GM18507 (cell line): ENCODE measurements around the gene ASCC2.
A peak's percentile ranks its signal among the peaks of the same experiment; 100 is the strongest.

ENCODE experiments used
- DNase-seq: peaks from one replicate; pipeline ENCODE4 v3.0.0; 2011; ENCODE audit warnings: low read depth; ENCODE audit not compliant: insufficient read length; ENCODE audit errors: extremely low spot score
- FAIRE-seq: peaks from 2 replicates; lab custom pipeline; 2011; peaks lifted over from hg19 to GRCh38; lab: Jason Lieb, UNC

Gene ASCC2

DNA sequence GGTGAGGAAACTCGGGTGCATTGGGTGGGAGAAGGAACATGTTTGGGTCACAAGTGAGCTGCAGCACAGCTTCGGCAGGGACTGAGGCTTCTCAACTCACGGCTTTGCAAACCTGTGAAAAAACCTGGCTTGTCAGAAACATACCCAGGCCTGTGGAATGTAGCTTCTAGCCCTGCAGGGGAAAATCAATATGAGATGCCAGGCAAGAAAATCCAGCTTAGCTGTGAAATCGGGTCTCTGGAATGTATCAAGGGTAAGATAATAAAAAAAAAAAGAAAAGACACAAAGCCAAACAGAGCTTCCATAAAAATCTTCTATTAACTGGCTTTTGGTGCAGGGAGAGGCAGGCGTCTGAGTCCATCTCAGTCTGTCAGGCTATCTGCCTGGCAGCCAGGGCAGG lies 42.4 kb downstream of the ASCC2 start:
- DNase-seq: no peak
- no peak for FAIRE-seq

DNA sequence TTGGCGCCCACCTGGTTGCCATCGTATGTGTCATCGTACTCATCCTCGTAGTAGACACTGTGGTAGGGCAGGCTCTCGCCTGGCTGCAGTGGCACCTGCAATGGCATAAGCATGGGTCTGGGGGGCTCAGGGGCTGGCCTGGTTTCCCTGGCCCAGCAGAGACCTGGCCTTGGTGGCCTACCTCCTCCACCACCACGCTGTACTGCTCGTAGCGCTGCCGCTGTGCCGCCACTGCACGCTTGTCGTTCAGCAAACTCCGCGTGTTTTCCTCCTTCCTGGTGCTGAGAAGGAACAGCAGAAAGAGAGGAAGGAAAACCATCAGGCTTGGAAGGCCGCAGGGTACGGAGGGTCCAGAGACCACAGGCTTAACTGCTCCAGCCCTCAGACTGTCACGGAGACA lies 44.7 kb downstream of the ASCC2 start:
- FAIRE-seq: no peak
- DNase-seq: no peak

DNA sequence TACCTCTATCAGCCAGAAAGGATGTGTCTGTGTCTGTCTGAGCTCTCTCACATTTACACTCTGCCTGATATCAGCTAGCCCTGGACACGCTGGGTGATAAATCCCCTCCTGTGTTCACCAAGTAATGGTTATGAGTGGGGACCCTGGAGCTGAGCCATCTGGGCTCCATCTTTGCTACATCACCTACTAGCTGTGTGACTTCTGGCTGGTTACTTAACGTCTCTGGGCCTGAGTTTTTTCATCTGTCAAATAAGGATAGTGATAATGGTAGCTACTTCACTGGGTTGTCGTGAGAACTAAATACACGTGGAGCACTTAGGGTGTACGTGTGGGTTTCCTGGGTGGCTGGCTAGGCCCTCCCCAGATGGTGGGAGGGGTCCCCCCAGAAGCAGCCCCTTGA lies 48.0 kb downstream of the ASCC2 start:
- DNase-seq (no peak), FAIRE-seq (no peak)

DNA sequence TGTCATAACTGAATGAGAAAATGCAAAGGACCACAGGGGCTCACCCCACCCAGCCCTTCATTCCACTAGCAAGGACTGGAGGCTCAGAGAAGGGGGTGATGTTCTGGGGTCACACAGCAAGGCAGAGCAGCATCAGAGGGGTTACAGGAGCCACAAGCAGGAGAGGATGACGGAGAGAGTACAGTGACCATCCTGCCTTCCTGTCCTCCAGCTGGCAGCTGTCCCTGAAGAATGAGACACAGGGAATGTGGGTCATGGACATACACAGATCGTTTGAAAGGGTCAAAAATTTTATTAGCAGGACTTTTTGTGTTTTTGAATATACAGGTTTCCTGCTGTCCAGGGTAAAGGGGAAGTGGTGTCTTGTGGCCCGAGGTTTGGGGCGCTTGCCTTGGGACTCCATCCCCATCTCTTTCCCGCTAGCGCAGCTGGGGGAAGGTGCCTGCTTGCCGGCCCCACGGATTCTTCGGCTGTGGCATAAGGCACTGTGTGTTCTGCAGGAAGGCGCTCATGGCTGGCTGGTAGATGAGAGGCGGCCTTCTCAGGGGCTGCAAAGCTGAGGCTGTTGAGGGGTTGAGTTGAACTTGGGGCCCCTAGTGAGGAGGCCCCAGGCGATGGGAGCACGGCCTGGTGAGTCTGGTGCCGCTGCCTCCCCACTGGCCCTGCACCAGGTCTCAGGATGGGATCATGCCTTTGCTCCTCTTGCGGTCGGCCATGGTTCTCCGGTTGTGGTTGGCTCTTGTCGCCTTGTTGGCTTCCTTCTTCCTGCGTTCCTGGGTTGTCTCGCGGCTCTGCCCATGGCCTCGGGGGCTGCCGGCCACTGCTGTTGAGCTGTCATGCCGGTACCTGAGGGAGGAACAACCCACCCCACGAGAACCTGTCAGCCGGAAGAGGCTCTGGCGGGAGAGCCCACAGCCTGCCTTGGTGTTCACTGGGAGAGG lies 49.5 kb downstream of the ASCC2 start:
- DNase-seq (no peak), FAIRE-seq (no peak)

DNA sequence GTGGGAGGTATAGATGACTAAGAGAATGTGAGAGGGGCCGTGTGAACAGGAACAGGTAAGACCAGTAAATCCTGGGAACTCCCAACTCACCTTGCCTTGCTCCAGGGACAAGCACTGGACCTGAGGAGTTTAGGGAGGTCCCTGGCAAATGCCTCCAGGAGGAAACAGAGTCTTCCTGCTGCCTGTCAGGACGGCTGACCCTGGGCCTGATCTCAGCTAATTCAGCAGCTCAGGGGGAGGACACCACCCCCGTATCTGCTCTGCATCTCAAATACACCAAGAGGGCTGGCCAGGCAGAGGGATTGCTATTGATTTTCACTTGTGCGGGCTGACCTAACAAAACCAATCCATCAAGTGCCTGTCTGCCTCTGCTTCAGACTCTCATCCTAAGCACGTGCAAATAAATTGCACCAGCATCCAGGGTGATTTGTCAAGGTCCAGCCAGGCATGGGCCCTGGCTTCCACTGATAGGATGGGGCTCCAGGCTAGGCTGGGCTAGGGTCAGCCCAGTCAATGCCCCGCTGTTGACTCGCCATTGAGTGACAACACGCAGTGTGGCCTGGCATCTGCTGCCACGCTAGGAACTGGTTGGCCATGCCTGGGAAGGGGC lies 50.6 kb downstream of the ASCC2 start:
- DNase-seq: no peak

DNA sequence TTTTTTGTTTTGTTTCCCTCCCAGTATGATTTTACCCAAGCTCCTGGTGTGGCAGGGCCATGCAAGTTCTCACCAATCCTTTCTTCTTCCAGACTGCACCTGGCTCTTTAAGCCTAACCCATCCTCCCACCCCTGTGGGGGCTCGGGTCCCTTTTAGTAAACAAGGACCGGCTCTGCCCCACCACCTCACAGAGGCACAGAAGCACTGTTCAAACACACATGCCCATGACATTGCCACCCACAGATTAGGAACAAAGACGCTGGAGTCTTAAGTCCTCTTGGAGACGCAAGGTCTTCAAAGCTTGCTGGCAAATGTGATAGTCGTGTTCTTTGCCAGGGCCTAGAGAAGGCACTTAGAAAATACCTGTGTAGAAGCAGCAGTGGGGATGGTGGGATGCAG lies 52.0 kb downstream of the ASCC2 start:
- DNase-seq: no peak
- no peak for FAIRE-seq

More for the DNA sequence above, 50.6 kb downstream of the ASCC2 start:
- FAIRE-seq: no peak

DNA sequence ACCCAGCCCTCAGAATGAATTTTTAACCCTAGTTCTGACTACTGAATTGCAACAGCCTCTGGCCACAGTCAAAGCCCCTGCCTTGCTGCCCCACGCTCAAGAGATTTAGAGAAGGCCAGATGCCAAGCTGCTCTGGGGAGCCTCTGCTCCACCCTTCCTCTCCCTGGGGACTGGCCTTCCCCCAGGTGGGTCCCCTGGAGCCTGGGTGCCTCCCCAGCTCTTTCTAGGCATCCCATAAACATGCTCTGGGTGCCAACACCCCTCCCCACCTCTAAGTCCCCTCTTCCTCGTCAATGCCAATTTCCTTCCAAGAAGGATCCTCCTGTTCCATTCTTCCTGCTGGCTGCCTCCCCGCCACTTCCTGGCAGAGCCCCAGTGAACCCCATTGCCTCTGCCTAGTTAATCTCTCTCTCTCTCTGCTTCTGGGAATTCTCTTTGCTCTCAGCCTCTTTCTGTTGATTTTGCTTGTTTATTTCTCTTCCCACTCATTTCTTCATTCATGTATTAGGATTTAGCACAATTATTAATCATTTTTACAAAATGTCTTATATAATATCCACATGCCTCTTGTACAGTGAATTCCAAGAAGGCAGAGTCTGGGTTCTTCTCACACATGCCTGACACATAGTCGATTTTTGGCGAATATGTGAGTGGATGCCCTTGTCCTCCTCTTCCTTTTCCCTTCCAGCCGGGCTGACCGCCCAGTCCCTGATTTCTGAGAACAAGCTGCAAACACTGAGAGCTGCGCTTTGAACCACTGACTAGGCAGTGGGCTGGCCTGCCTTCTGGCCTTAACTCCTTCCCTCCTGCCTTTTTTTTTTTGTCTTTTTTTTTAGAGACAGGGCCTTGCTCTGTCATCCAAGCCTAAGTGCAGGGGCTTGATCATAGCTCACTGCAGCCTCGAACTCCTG lies 53.4 kb downstream of the ASCC2 start:
- DNase-seq (no peak), FAIRE-seq (no peak)

DNA sequence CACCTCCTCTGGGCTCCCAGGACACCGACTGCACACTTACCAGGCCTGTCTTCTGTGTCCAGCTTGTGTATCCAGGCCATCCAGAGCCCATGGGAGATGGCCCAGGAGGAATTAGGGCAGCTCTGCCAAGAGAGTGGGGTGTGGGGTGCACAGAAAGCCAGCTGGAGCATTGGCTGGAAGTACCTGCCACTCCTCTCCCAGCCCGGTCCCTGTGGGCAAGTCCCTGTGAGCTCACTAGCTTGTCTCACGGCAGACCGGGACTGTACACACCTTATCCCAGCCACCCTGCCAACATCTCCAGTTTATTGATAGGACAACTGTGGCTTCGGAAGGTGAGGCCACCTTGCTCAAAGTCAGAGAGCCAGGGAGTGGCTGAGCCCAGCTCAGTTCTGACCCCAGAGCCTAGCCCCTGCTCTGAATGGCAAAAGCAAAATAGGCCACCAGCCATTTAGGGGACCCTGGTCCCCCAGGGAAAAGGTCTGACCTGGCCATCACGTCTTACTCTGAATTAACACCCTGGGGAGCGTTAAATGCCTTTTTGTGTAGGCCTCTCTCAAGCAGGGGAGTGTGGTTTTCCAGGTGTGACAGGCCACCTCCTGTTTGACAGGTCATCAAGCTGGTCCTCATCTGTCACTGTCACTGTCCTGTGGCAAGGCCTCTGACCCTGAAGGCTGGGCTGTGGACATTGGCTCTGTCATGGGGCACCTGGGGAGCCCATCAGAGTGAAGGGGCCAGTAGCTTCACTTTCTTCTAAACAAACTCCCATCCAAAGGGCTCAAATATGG lies 55.8 kb downstream of the ASCC2 start:
- DNase-seq (no peak), FAIRE-seq (no peak)

DNA sequence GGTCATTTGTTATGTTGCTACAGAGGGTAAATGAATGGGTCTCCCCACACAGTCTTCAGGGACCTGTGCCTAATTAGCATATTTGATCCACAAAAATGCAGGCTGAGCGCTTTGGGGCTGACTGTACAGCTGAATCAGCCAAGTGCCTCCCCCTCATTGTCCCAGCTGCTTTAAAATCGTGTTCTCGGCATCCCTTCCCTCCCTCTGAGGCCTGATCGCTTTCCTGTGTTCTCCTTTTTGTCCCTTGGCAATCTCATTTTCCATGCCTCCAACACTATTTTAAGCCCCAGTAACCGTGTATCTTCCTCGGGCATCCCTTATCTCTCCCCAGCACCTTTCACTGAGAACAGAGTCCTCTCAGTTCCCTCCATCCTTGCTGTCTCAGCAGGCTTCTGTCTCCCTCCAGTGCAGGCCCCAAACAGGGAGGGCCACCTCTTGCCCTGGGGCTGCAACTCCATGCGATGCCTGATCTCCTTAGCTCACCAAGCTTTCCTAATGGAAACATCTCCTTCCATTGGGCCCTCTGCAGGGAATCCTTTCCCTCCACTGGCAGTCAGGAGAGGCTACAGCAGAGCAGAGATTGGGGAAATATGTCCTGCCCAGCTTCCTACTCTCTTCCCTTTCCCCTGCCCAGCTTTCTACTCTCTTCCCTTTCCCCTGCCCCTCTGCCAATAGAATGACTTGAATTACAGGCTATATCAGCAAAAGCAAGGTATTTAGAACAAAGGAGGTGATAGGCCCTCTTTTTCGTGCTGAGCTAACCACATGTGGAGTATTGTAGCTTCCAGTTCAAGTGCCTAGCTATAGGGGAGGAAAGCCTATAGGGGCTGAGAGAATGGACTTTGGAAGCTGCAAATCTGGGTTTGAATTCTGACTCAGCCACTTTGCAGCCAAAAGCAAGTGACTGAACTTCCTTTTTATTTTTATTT lies 57.1 kb downstream of the ASCC2 start:
- no peak for DNase-seq
- FAIRE-seq: no peak

DNA sequence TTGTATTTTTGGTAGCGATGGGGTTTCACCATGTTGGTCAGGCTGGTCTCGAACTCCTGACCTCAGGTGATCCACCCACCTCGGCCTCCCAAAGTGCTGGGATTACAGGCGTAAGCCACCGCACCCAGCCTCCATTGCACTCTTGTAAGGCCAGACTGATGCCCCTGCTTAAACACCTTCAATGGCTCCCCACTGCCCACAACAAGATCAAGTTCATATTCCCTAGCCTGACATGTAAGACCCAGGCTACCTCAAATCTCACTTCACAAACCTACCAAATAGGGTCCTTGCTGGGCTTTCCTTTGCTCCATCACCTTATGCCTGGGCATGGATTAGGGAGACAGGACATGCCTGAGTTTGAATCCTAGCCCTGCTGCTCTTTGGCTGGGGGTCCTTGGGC lies 57.9 kb downstream of the ASCC2 start:
- no peak for DNase-seq
- no peak for FAIRE-seq

DNA sequence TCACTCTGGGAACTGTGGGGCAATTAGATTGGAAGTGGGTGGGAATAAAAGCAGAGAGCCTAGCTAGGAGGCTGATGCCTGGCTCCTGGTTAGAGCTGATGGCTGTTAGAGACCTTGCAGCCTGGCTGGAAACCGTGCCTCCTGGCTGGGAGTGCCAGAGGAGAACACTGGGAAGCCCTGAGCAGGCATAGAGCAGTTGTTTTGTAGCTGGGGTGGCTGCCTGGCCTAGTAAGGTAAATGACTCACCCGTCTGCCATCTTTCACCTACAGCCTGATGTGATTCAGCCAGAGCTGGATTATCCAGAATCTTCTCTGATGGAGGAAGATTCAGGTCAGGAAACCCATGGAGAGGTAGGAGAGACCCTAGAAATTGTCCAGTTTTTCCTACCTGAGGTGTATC lies 64.8 kb downstream of the ASCC2 start:
- no peak for DNase-seq
- no peak for FAIRE-seq

DNA sequence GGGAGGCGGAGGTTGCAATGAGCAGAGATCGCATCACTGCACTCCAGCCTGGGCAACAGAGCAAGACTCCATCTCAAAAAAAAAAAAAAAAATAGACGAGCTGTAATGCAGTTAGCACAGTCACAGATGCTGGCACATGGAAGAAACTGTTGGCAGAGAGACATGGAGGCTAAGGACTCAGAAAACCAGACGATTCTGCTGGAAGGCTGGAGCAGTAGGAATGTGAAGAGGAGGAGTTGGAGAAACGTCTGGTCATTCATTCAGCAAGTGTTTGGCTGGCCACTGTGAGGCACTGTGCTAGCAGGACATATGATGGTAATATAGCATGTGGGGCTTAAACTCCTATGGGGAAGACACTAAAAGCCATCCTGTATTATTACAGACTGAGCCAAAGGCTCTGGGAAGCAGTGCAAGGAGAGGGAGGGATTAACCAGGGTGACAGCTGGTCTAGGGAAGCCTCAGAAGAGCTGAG lies 65.9 kb downstream of the ASCC2 start:
- no peak for FAIRE-seq
- DNase-seq: no peak

DNA sequence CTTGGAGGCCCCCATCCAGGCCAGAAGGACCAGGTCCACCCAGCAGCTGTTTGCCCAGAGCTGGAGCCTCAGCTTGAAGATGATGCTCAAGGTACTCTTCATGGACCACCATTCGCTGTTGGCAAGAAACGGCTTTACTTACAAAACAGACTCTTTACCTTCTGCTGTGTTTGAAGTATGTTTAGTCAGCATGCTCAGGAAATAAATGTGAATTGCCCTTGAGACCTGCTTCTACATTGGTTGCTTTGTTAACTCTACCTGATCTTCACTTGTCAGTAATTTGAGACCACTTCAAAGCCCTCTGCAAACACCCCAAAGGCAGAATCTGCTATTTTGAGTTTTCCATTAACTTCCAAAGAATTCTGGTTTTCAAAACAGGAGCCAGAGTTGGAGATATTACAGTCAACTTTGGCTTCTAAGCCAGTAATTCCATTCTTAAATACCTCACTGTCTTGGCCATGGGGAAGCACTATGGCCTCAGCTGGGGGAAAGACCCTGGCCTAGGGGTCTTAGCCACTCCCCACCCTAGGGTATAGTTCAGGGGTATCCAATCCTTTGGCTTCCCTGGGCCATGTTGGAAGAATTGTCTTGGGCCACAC lies 68.3 kb downstream of the ASCC2 start:
- no peak for FAIRE-seq

DNA sequence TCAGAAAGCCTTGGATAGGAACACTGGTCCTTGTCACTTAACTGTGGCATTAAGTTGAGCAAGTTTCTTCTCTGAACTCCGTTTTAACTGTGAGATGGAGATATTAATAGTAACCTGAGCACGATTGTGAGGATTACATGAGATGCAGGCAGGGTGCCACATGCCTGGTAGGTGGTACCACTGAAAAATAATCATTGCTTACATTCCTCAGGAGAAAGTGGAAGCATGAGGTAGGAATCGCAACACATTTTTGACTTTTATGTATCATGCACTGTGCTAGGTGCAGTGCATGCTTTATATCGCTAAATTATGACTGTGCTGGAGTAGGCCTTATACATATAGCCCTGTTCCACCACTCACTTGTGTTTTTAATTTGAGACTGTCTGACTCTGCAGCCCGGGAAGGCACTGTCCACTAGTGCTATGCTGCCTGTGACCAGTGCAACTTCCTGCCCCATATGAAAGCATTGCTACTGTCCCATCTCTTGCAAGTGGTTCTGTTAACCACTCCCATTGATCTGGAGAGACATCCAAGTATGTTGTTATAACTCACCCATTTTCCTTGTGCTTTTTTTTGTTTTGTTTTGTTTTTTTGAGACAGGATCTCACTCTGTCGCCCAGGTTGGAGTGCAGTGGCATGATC lies 69.9 kb downstream of the ASCC2 start:
- FAIRE-seq (no peak), DNase-seq (no peak)

More for the DNA sequence above, 68.3 kb downstream of the ASCC2 start:
- no peak for DNase-seq

DNA sequence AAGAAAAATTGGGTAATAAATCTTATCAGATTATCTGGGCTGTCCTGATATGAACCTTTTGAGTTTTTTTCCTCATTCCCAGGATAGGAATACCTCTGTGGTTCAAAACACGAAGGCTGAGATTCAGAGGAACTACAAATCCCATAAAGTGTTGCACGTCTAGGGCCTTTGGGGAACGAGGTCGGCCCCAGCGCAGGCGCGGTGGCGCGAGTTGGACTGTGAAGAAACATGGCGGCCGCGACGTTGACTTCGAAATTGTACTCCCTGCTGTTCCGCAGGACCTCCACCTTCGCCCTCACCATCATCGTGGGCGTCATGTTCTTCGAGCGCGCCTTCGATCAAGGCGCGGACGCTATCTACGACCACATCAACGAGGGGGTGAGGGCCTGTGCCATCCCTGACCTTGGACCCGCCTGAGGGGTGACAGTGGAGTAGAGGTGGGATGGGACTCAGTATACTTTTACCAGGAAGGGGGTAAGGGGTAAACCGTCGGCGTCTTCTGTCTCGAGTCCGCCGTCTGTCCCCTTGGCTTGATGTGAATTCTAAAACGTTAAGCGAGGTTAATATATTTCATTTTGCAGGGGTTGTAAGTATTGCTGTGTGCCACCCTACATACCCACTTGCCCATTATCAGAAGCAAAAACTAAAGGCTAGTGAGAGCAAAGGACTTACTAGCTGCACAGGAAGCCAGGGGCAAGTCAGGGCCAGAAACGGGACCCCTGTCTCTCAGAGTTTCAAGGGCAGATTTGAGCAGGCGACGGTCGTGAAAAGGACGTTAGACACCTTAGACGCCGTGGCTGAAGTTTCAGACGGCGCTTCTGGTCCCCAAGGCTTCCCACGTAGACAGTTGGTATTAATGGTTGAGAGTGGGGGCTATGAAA lies 70.7 kb downstream of the ASCC2 start, which contains the start of gene UQCR10:
UQCR10 (plus strand) TSS at position 199 of the 881 bp plus-strand sequence; CDS start at position 229, 30 bp downstream.
- DNase-seq: peak; percentile 86
- FAIRE-seq: no peak

DNA sequence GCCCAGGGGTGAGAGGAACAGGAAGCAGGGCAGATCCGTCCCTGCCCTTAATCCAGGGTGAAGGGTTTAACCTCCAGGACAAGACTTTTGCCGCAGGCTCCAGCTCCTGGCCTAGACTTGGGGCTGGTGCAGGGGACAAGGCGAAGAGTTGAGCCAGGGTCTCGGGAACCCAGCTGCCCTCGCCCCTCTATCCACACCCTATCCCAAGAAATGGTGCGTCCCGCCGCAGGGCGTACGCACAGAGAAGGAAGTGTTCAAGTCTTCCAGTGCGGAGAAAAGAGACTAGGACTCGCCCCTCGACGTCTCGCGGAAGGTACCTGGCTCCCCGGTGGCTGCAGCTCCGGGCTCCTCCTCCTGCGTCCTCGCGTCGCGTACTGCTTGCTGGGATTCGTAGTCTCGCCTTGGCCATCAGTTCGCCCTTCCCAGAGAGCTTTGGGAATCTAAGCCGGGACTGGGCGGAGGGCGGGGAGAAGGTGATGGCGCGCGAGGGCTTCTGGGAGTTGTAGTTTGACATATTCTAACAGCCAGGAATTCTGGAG lies 71.4 kb downstream of the ASCC2 start, which contains the start of gene ZMAT5:
ZMAT5 (minus strand) TSS at position 376 of the 539 bp plus-strand sequence. CDS start 18,463 bp downstream, outside the sequence.
- DNase-seq: peak; percentile 99
- FAIRE-seq: peak; percentile 98
